Measurements from ENCODE around the gene PRKCB.

- TF ChIP-seq CTCF (IDR thresholded peaks at IDR 0.05; ENCODE audit: low read depth, low read length), result no peak
- no peak for TF ChIP-seq MYC (IDR thresholded peaks at IDR 0.05; ENCODE audit: low read depth, low read length)
These were observed 255.3 kb downstream of the PRKCB start for GRCh38 chr16:24091125-24091524.

Measured in NB4 (cell line).